Duodenal mucosa (tissue), 2 donors: ENCODE data around the gene SVOP.

Source experiments
- H3K27ac ChIP-seq: one replicate; pipeline ENCODE4 v1.7.0; 2013; ENCODE audit warnings: low read depth, low read length
- H3K27me3 ChIP-seq, 2 donors: one replicate each; pipeline ENCODE4 v1.7.0; 2013; ENCODE audit warnings: low read length in 2 of 2, control low read depth in 1 of 2; ENCODE audit not compliant: insufficient read depth in 2 of 2, control insufficient read depth in 1 of 2
- H3K36me3 ChIP-seq, 2 donors: one replicate each; pipeline ENCODE4 v1.7.0; 2013; ENCODE audit warnings: low read length in 2 of 2, control low read depth in 1 of 2; ENCODE audit not compliant: insufficient read depth in 2 of 2, control insufficient read depth in 1 of 2
- H3K4me1 ChIP-seq, 2 donors: one replicate each; pipeline ENCODE4 v1.7.0; 2013; ENCODE audit warnings: low read length in 2 of 2, control low read depth in 1 of 2; ENCODE audit not compliant: insufficient read depth in 2 of 2, control insufficient read depth in 1 of 2
- H3K4me3 ChIP-seq, 2 donors: one replicate each; pipeline ENCODE4 v1.7.0; 2013; ENCODE audit warnings: low read length in 2 of 2, low read depth in 1 of 2
- H3K9ac ChIP-seq, 2 donors: one replicate each; pipeline ENCODE4 v1.7.0; 2013; ENCODE audit warnings: low read length in 2 of 2, low read depth in 1 of 2
- H3K9me3 ChIP-seq, 2 donors: one replicate each; pipeline ENCODE4 v1.7.0; 2013; ENCODE audit warnings: low read length in 2 of 2, control low read depth in 1 of 2; ENCODE audit not compliant: control insufficient read depth in 1 of 2

The SVOP gene

DNA sequence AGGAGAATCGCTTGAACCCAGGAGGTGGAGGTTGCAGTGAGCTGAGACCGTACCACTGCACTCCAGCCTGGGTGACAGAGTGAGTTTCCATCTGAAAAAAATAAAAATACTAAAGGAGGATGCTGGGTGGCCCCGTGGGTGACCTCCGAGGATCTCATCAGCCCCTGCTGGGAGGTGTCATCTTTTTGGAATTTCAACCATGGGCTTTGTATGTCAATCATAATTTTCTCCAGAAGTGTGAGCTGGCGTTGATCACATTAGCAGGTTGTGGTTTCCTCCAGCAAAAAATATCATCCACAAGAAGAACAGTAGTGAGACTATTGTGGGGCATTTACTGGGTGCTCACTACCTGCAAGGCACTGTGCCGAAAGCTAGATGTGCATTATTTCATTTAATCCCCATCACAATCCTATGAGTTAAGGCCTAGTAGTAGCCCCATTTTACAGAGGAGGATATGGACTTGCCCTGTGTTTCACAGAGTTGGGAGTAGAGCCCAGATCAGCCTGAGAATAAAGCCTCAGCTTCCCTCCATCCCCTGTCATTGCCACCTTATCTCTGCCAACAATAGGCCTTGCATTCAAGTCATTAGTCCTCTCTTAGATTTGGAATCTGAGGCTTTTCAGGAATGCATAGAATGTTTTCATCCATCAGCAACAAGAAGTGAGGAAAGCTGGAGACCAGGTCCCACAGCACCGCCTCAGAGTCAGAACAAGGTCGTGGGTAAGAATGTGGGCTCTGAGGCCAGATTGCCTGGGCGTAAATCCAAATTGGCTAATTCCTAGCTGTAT, 39.8 kb downstream of the SVOP start:
- no peaks in the 10 kb centered on the region for H3K4me1 ChIP-seq

DNA sequence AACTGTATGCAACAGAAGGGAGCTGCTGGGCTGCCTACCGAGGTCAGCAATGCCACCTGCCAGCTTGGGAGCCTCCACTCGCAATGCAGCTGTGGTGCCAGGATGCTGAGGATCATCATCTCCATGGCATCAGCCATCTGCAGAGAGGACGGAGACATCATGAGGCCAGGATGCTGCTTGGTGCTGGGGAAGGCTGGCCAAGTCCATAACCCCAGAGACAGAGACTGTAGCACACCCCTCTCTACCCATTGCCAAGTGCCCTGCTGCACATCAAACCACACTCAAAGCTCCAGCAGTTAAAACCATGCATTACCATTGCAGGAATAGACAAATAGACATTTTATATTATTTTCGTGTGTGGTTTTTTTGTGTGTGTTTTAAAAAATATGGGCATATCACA, 43.5 kb downstream of the SVOP start:
- Histone ChIP-seq H3K27me3 (peaks cover 2 to 5% of the 10 kb centered on the region in 2 donors), H3K9me3 (peaks cover 0 to 3% of the 10 kb centered on the region in 2 donors)

More for the DNA sequence above, 39.8 kb downstream of the SVOP start:
- Histone ChIP-seq H3K27ac (no peak overlapping the region), H3K36me3 (no peaks in the 10 kb centered on the region), H3K27me3 (peaks cover 2 to 5% of the 10 kb centered on the region in 2 donors), H3K9ac (no peak overlapping the region), H3K4me3 (no peak overlapping the region), H3K9me3 (peaks cover 0 to 3% of the 10 kb centered on the region in 2 donors)

GRCh38 chr12:108975024-108975593, 45.8 kb downstream of the SVOP start:
- Histone ChIP-seq H3K4me3 (no peak overlapping the region), H3K9me3 (no peaks in the 10 kb centered on the region), H3K27me3 (peaks cover 5% of the 10 kb centered on the region in 2 donors), H3K4me1 (no peaks in the 10 kb centered on the region), H3K36me3 (no peaks in the 10 kb centered on the region), H3K9ac (no peak overlapping the region), H3K27ac (no peak overlapping the region)

More for the DNA sequence above, 43.5 kb downstream of the SVOP start:
- H3K4me3 ChIP-seq, result no peak overlapping the region
- no peak overlapping the region for H3K27ac ChIP-seq
- no peaks in the 10 kb centered on the region for H3K36me3 ChIP-seq
- no peak overlapping the region for H3K9ac ChIP-seq
- no peaks in the 10 kb centered on the region for H3K4me1 ChIP-seq

DNA sequence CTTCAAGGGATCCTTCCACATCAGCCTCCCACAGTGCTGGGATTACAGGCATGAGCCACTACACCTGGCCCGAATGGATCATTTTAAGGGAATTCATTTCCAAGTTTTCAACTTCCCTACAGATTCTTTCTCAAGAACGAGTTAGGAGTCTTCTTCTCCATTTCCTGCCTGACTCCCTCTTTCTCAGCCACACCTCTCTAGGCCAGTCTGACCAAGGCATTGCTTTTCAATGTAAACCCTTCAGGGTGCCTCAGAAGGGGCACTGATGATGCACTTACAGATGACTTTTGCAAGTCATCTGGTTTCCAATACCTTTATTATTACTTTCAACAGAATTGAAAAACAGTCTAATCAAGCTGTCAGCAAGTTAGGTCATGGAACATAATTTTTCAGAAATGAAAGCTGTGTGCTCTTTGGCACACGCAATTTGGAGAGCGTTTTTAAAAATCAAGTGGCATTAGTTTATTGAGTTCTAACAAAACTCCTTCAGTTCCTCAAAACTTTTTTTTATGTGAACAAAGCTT, 47.2 kb downstream of the SVOP start:
- no peaks in the 10 kb centered on the region for H3K9me3 ChIP-seq
- H3K4me1 ChIP-seq, result no peaks in the 10 kb centered on the region
- peaks cover 5% of the 10 kb centered on the region in 2 donors for H3K27me3 ChIP-seq
- no peak overlapping the region for H3K27ac ChIP-seq
- H3K36me3 ChIP-seq, result no peaks in the 10 kb centered on the region
- no peak overlapping the region for H3K4me3 ChIP-seq
- H3K9ac ChIP-seq, result no peak overlapping the region

DNA sequence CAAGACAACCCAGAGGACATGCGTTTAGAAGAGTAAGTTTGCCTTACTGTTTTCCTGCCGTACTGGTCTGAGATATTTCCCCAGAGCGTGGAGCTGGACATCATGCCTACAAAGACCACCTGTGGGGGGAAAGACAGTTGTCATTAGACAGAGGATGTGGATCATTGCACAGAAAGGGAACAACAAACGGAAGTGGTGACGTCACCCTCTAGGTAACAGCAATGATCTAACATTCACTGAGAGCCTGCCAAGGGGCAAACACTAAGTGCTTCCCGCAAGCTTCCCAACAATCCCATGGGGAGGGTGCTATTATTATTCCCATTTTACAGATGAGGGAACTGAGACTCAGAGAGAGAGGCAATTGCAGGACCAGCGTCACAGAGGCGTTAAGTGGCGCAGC, 48.5 kb downstream of the SVOP start:
- Histone ChIP-seq H3K4me1 (no peaks in the 10 kb centered on the region), H3K36me3 (no peaks in the 10 kb centered on the region), H3K9me3 (no peaks in the 10 kb centered on the region), H3K4me3 (no peak overlapping the region), H3K9ac (no peak overlapping the region), H3K27me3 (peaks cover 0 to 4% of the 10 kb centered on the region in 2 donors), H3K27ac (no peak overlapping the region)

- Histone ChIP-seq H3K36me3 (no peaks in the 10 kb centered on the region), H3K4me1 (no peaks in the 10 kb centered on the region), H3K27me3 (peaks cover 0 to 3% of the 10 kb centered on the region in 2 donors), H3K27ac (no peak overlapping the region), H3K9me3 (no peaks in the 10 kb centered on the region), H3K9ac (no peak overlapping the region), H3K4me3 (no peak overlapping the region)
Measured at GRCh38 chr12:108969622-108970021, 51.2 kb downstream of the SVOP start.

DNA sequence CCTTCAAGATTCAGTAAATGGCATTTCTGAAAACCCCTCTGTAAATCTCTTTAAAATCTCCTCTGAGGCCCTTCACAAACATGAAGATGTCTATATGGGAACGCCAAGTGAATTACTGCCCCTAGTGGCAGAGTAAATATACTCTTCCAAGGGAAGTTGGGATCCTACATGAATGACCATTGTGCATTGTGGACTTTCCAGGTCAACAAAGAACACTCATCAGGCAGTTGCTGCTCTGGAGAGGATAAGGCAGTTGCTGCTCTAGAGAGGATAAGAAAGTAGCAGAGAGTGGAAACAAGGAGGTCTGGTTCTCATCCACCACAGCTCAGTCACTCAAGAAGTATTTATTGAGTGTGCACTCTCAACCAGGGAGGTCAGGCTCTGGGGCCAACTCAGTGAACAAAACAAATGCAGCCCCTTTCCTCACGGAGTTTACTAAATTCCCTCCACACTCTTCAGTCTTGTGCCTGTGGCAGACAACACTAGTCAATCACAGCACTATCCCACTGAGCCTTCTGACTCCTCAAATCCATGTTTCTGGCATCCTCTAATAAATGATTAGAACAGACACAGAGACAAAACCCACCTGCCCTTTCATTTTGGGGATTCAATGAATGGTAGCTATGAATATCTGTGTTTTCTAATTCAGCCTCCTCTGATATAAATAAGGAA, 52.9 kb downstream of the SVOP start:
- H3K9ac ChIP-seq, result no peak overlapping the region
- no peaks in the 10 kb centered on the region for H3K9me3 ChIP-seq
- H3K27ac ChIP-seq, result no peak overlapping the region
- no peaks in the 10 kb centered on the region for H3K36me3 ChIP-seq
- H3K4me3 ChIP-seq, result no peak overlapping the region
- H3K4me1 ChIP-seq, result no peaks in the 10 kb centered on the region
- peaks cover 0 to 3% of the 10 kb centered on the region in 2 donors for H3K27me3 ChIP-seq

DNA sequence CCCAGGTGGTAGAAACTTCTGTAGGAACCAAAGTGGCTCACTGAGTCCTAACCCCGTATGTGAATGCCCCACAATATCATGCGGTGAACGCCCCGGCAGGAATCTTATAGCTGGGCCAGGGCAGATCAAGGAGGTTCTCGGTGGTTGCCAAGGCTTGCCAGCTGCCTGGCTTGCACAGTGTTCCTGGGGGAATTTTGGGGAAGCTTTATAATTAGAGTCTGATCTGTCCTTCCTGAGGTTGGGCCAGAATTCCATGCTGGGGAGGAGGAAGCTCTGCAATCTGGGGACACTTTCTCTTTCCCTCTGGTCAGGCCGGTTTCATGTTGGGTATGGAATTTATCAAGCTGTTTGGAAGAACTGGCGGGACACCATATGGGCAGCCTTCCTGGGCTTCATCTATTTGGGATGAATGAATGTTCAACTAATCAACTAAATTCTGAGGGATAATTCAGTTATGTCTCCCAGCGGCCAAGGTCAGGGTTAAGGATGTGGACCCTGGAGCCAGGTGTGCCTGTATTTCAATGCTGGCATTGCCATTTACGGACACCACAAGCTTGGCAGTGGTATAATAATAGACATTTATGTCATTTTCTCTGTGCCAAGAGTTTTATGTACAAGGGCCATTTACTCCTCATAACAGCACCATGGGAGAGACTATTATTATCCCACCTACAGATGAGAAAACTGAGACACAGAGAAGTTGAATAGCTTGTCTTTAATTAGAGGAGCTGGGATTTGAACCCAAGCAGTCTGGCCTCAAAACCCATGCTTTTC, 54.3 kb downstream of the SVOP start:
- H3K4me1 ChIP-seq, result no peaks in the 10 kb centered on the region
- H3K36me3 ChIP-seq, result no peaks in the 10 kb centered on the region
- no peak overlapping the region for H3K9ac ChIP-seq
- H3K27ac ChIP-seq, result no peak overlapping the region
- peaks cover 0 to 2% of the 10 kb centered on the region in 2 donors for H3K27me3 ChIP-seq
- H3K9me3 ChIP-seq, result no peaks in the 10 kb centered on the region
- H3K4me3 ChIP-seq, result no peak overlapping the region

DNA sequence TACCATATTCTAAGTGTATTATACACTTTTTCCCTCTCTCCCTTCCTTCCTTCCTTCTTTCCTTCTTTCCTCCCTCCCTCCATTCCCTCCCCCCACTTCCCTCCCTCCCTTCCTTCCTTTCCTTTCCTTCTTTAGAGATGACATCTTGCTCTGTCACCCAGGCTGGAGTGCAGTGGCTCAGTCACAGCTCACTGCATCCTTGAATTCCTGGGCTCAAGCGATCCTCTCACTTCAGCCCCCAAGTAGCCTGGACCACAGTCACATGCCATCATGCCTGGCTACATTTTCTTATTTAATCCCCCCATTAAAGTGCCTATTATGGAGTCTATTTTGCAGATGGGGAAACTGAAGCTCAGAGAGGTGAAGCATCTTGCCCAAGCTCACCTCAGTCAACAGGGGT, 55.0 kb downstream of the SVOP start:
- no peaks in the 10 kb centered on the region for H3K36me3 ChIP-seq
- H3K27me3 ChIP-seq, result no peaks in the 10 kb centered on the region
- no peak overlapping the region for H3K9ac ChIP-seq
- H3K27ac ChIP-seq, result no peak overlapping the region
- no peaks in the 10 kb centered on the region for H3K4me1 ChIP-seq
- H3K4me3 ChIP-seq, result no peak overlapping the region
- no peaks in the 10 kb centered on the region for H3K9me3 ChIP-seq
